Stimulated activated memory B cell treated with anti-CD40 and anti-IgM and Interleukin-4, amounts not matched to agents 10 μg/mL and 1 μg/mL and 100 μg/mL, for 72 hours (primary cell): ENCODE data around the gene CD40LG.
A peak's percentile ranks its signal among the peaks of the same experiment; 100 is the strongest.

Experiments used
- ATAC-seq: fragments of 150-1000 bp; cut with Tn5 transposase; 2 replicates; pipeline ENCODE4 v1.10.0; 2021
- H3K27ac Mint-ChIP-seq: one replicate; pipeline ENCODE4 v1.8.0; 2022; ENCODE audit warnings: mild to moderate bottlenecking, mixed read lengths
- H3K27me3 Mint-ChIP-seq: one replicate; pipeline ENCODE4 v1.8.0; 2022; ENCODE audit warnings: mixed read lengths
- H3K36me3 Mint-ChIP-seq: one replicate; pipeline ENCODE4 v1.8.0; 2022; ENCODE audit warnings: mixed read lengths
- H3K4me1 Mint-ChIP-seq: one replicate; pipeline ENCODE4 v1.8.0; 2022; ENCODE audit warnings: mixed read lengths
- H3K4me3 Mint-ChIP-seq: one replicate; pipeline ENCODE4 v1.8.0; 2022; ENCODE audit warnings: mild to moderate bottlenecking, moderate library complexity, mixed read lengths
- H3K9me3 Mint-ChIP-seq: one replicate; pipeline ENCODE4 v1.8.0; 2022; ENCODE audit warnings: mixed read lengths

Gene CD40LG

GRCh38 chrX:136647677-136648360, at the start of gene CD40LG:
TSS of gene CD40LG (plus strand) at chrX:136648158. CDS start at chrX:136648249, 91 bp downstream.
- Mint-ChIP-seq H3K36me3 (peaks cover 6% of the 10 kb centered on the region), H3K27me3 (no peaks in the 10 kb centered on the region), H3K9me3 (peaks cover 3% of the 10 kb centered on the region), H3K4me1 (no peaks in the 10 kb centered on the region), H3K4me3 (no peak within 1 kb of the TSS), H3K27ac (no peak within 1 kb of the TSS)
- ATAC-seq = no peak

- Mint-ChIP-seq H3K27me3 (no peaks in the 10 kb centered on the region), H3K9me3 (no peaks in the 10 kb centered on the region), H3K27ac (no peak overlapping the region), H3K36me3 (no peaks in the 10 kb centered on the region), H3K4me1 (no peaks in the 10 kb centered on the region), H3K4me3 (no peak overlapping the region)
- ATAC-seq = no peak
These were observed 49.3 kb upstream of the CD40LG start for GRCh38 chrX:136598631-136599030.

GRCh38 chrX:136600059-136600458, 47.9 kb upstream of the CD40LG start:
- H3K4me3 Mint-ChIP-seq = no peak overlapping the region
- no peak for ATAC-seq
- no peak overlapping the region for H3K27ac Mint-ChIP-seq
- no peaks in the 10 kb centered on the region for H3K4me1 Mint-ChIP-seq
- H3K9me3 Mint-ChIP-seq = no peaks in the 10 kb centered on the region
- no peaks in the 10 kb centered on the region for H3K27me3 Mint-ChIP-seq
- no peaks in the 10 kb centered on the region for H3K36me3 Mint-ChIP-seq

GRCh38 chrX:136607236-136607635, 40.7 kb upstream of the CD40LG start:
- Mint-ChIP-seq H3K9me3 (no peaks in the 10 kb centered on the region), H3K27me3 (no peaks in the 10 kb centered on the region), H3K4me1 (no peaks in the 10 kb centered on the region), H3K27ac (no peak overlapping the region), H3K4me3 (no peak overlapping the region), H3K36me3 (no peaks in the 10 kb centered on the region)
- ATAC-seq = no peak

- Mint-ChIP-seq H3K36me3 (no peaks in the 10 kb centered on the region), H3K4me1 (no peaks in the 10 kb centered on the region), H3K9me3 (no peaks in the 10 kb centered on the region), H3K27ac (no peak overlapping the region), H3K27me3 (no peaks in the 10 kb centered on the region), H3K4me3 (no peak overlapping the region)
- peak; percentile 56 for ATAC-seq
These were observed 39.5 kb upstream of the CD40LG start for GRCh38 chrX:136608295-136608933.

- Mint-ChIP-seq H3K4me3 (no peak overlapping the region), H3K4me1 (no peaks in the 10 kb centered on the region), H3K27ac (no peak overlapping the region), H3K36me3 (no peaks in the 10 kb centered on the region), H3K27me3 (no peaks in the 10 kb centered on the region), H3K9me3 (no peaks in the 10 kb centered on the region)
- ATAC-seq = peak; percentile 83
These were observed 30.8 kb upstream of the CD40LG start for GRCh38 chrX:136616987-136617685.

- Mint-ChIP-seq H3K27me3 (no peaks in the 10 kb centered on the region), H3K9me3 (peaks cover 3% of the 10 kb centered on the region), H3K36me3 (no peaks in the 10 kb centered on the region), H3K4me3 (no peak overlapping the region), H3K27ac (no peak overlapping the region), H3K4me1 (no peaks in the 10 kb centered on the region)
- ATAC-seq = no peak
These were observed 28.0 kb upstream of the CD40LG start for GRCh38 chrX:136619899-136620505.

GRCh38 chrX:136620780-136621179, 27.2 kb upstream of the CD40LG start:
- no peak overlapping the region for H3K27ac Mint-ChIP-seq
- ATAC-seq = no peak
- H3K27me3 Mint-ChIP-seq = no peaks in the 10 kb centered on the region
- no peaks in the 10 kb centered on the region for H3K4me1 Mint-ChIP-seq
- no peaks in the 10 kb centered on the region for H3K36me3 Mint-ChIP-seq
- H3K4me3 Mint-ChIP-seq = no peak overlapping the region
- H3K9me3 Mint-ChIP-seq = peaks cover 3% of the 10 kb centered on the region

GRCh38 chrX:136622568-136622967, 25.4 kb upstream of the CD40LG start:
- peaks cover 3% of the 10 kb centered on the region for H3K9me3 Mint-ChIP-seq
- no peak for ATAC-seq
- H3K27ac Mint-ChIP-seq = no peak overlapping the region
- no peaks in the 10 kb centered on the region for H3K4me1 Mint-ChIP-seq
- no peak overlapping the region for H3K4me3 Mint-ChIP-seq
- H3K36me3 Mint-ChIP-seq = no peaks in the 10 kb centered on the region
- no peaks in the 10 kb centered on the region for H3K27me3 Mint-ChIP-seq

- no peaks in the 10 kb centered on the region for H3K27me3 Mint-ChIP-seq
- ATAC-seq = no peak
- H3K9me3 Mint-ChIP-seq = peaks cover 3% of the 10 kb centered on the region
- no peaks in the 10 kb centered on the region for H3K4me1 Mint-ChIP-seq
- no peak overlapping the region for H3K27ac Mint-ChIP-seq
- H3K4me3 Mint-ChIP-seq = no peak overlapping the region
- no peaks in the 10 kb centered on the region for H3K36me3 Mint-ChIP-seq
These were observed 24.6 kb upstream of the CD40LG start for GRCh38 chrX:136623396-136623795.

GRCh38 chrX:136625246-136625645, 22.7 kb upstream of the CD40LG start:
- Mint-ChIP-seq H3K27me3 (no peaks in the 10 kb centered on the region), H3K27ac (no peak overlapping the region), H3K36me3 (no peaks in the 10 kb centered on the region), H3K9me3 (peaks cover 3% of the 10 kb centered on the region), H3K4me1 (no peaks in the 10 kb centered on the region), H3K4me3 (no peak overlapping the region)
- ATAC-seq = no peak

- Mint-ChIP-seq H3K36me3 (no peaks in the 10 kb centered on the region), H3K27ac (peak overlapping the region; percentile 40), H3K9me3 (peaks cover 3% of the 10 kb centered on the region), H3K4me3 (no peak overlapping the region), H3K4me1 (no peaks in the 10 kb centered on the region), H3K27me3 (no peaks in the 10 kb centered on the region)
- ATAC-seq = peak; percentile 51
These were observed 21.7 kb upstream of the CD40LG start for GRCh38 chrX:136626237-136626636.

- no peak for ATAC-seq
- H3K4me1 Mint-ChIP-seq = no peaks in the 10 kb centered on the region
- no peak overlapping the region for H3K4me3 Mint-ChIP-seq
- no peaks in the 10 kb centered on the region for H3K27me3 Mint-ChIP-seq
- peaks cover 3% of the 10 kb centered on the region for H3K9me3 Mint-ChIP-seq
- no peaks in the 10 kb centered on the region for H3K36me3 Mint-ChIP-seq
- H3K27ac Mint-ChIP-seq = no peak overlapping the region
These were observed 21.1 kb upstream of the CD40LG start for GRCh38 chrX:136626891-136627290.

- Mint-ChIP-seq H3K4me3 (no peak overlapping the region), H3K27ac (no peak overlapping the region), H3K36me3 (no peaks in the 10 kb centered on the region), H3K4me1 (no peaks in the 10 kb centered on the region), H3K9me3 (peaks cover 3% of the 10 kb centered on the region), H3K27me3 (no peaks in the 10 kb centered on the region)
- no peak for ATAC-seq
These were observed 20.5 kb upstream of the CD40LG start for GRCh38 chrX:136627409-136627808.

GRCh38 chrX:136629084-136629750, 18.7 kb upstream of the CD40LG start:
- Mint-ChIP-seq H3K36me3 (no peaks in the 10 kb centered on the region), H3K4me1 (no peaks in the 10 kb centered on the region), H3K27me3 (no peaks in the 10 kb centered on the region), H3K9me3 (peaks cover 3% of the 10 kb centered on the region), H3K4me3 (no peak overlapping the region), H3K27ac (no peak overlapping the region)
- no peak for ATAC-seq
